ENCODE results near the gene MACF1. TPM values are rescaled to one million over a fixed set of nuclear protein-coding genes. Genes with fewer than 3 reads are reported as not detected.

The MACF1 gene
- total RNA-seq, 1 experiment from 2014 or later: 190 TPM

GRCh38 chr1:39408641-39409054, 204.2 kb downstream of the MACF1 start:
- TF ChIP-seq, protein P1, sequence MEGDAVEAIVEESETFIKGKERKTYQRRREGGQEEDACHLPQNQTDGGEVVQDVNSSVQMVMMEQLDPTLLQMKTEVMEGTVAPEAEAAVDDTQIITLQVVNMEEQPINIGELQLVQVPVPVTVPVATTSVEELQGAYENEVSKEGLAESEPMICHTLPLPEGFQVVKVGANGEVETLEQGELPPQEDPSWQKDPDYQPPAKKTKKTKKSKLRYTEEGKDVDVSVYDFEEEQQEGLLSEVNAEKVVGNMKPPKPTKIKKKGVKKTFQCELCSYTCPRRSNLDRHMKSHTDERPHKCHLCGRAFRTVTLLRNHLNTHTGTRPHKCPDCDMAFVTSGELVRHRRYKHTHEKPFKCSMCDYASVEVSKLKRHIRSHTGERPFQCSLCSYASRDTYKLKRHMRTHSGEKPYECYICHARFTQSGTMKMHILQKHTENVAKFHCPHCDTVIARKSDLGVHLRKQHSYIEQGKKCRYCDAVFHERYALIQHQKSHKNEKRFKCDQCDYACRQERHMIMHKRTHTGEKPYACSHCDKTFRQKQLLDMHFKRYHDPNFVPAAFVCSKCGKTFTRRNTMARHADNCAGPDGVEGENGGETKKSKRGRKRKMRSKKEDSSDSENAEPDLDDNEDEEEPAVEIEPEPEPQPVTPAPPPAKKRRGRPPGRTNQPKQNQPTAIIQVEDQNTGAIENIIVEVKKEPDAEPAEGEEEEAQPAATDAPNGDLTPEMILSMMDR (conservative IDR thresholded peaks at IDR 0.05): no peak
- Mint-ChIP-seq H3K4me3 (peak overlapping the region; percentile 80 to 91; a peak in 4 of 5 replicates), H3K4me1 (peaks cover 39 to 48% of the 10 kb centered on the region in 2 experiments), H3K9me3 (peaks cover 0 to 28% of the 10 kb centered on the region in 2 experiments; a peak in 3 of 5 replicates), H3K27me3 (ENCODE audit: low read depth) (no peaks in the 10 kb centered on the region), H3K36me3 (ENCODE audit: insufficient read depth in 1 of 3, low read depth in 3 of 3) (peaks cover 27 to 34% (median 30%) of the 10 kb centered on the region in 3 experiments), H3K27ac (no peak overlapping the region)
- Histone ChIP-seq H2BK20ac (ENCODE audit: low read depth, low read length, poor library complexity, severe bottlenecking) (no peak overlapping the region), H3K9me3 (ENCODE audit: control insufficient read depth, low read depth, low read length) (no peaks in the 10 kb centered on the region), H2BK120ac (ENCODE audit: low read depth, low read length, poor library complexity, severe bottlenecking) (no peak overlapping the region), H3K27ac (ENCODE audit: insufficient read length, low read depth, low read length) (no peak overlapping the region), H3K79me1 (ENCODE audit: insufficient read depth, low read depth, low read length, poor library complexity, severe bottlenecking) (no peaks in the 10 kb centered on the region), H2BK12ac (ENCODE audit: insufficient read length, low read depth, low read length) (no peak overlapping the region), H3K23me2 (ENCODE audit: insufficient read length, low read depth, low read length, poor library complexity, severe bottlenecking) (peaks cover 6% of the 10 kb centered on the region), H3K18ac (ENCODE audit: insufficient read length, low read depth, low read length) (no peak overlapping the region), H3K4me1 (ENCODE audit: insufficient read depth, low read length) (peaks cover 9% of the 10 kb centered on the region; the same call in 1 of the 2 replicates), H2BK5ac (ENCODE audit: insufficient read length, low read length) (no peak overlapping the region), H3K56ac (ENCODE audit: insufficient read length, low read depth, low read length) (no peak overlapping the region), H3T11ph (ENCODE audit: low read length) (no peak overlapping the region), H4K5ac (ENCODE audit: insufficient read length, low read depth, low read length) (no peak overlapping the region), H2AK5ac (ENCODE audit: insufficient read length, low read length) (no peak overlapping the region), H4K91ac (ENCODE audit: insufficient read length, low read depth, low read length) (no peak overlapping the region), H3K27me3 (ENCODE audit: insufficient read depth, low read length) (no peaks in the 10 kb centered on the region), H3K23ac (ENCODE audit: insufficient read length, low read depth, low read length) (no peak overlapping the region), H2BK15ac (ENCODE audit: low read depth, low read length) (no peak overlapping the region), H3K79me2 (ENCODE audit: insufficient read depth, low read length) (peaks cover 20% of the 10 kb centered on the region; the same call in 1 of the 2 replicates), H2AFZ (ENCODE audit: low read length) (no peak overlapping the region), H4K20me1 (ENCODE audit: control insufficient read depth, insufficient read depth, insufficient read length) (no peaks in the 10 kb centered on the region), H3K4me2 (ENCODE audit: insufficient read depth, insufficient read length, low read length) (peak overlapping the region; percentile 70), H3K4ac (ENCODE audit: low read depth, low read length) (no peak overlapping the region), H4K8ac (replicated peaks; ENCODE audit: insufficient read length, low read depth, low read length) (no peak overlapping the region), H3K14ac (ENCODE audit: insufficient read depth, low read length) (no peak overlapping the region), H3K9ac (ENCODE audit: extremely low read depth, insufficient read length, low read length) (no peak overlapping the region)
- DNase-seq: peak; percentile 98
- WGBS (ENCODE audit: extremely low coverage, insufficient read length, low lambda C conversion rate): no CpG with 5 or more reads among the region's 53 CpGs
